Measurements from ENCODE around the gene RAB11FIP5.
"Not testable (repeated sequence)": the region's sequence is repeated elsewhere in the genome, so short reads cannot be mapped to it uniquely, and the experiment has no call there.

Gene RAB11FIP5

DNA sequence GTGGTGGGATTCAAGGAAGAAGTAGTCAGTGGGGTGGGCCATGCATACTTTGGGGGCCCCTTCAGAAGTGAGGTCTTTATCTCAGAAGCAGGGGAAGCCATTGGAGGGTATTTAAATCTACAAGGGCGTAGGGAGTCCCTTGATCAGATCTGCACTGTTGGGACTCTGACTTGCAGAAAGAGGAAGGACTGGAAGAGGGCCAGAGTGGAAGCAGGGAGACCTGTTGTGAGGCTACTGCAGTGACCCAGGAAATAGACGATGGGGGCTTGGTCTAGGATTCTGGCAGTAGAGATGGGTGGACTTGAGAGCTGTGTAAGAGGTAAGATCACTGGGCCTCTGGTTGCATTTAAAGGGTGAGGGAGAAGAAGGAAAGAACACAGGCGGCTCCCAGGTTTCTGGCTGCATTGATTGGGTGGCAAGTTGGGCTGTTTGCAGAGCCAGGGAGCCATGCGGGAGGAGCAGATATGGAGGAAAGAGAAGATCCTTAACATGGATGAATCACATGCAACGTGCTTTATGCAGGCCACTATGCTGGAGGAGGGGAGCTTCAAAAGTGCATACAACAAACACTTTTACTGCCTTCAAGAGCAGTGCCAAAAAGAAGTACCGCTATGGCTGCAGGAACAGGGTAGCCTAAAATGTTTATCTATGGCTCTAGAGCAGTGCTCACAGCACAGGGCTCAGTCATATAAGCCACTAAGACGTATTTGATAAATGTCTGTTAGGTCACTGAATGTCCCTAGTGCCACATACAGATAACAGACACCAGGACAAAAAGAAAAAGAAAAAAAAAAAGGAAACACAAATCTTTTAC, 43.5 kb downstream of the RAB11FIP5 start:
- ATAC-seq = no peak
- TF ChIP-seq SNAI2 (CRISPR knock-in tag; IDR thresholded peaks at IDR 0.05) (no peak), ZC3H10 (CRISPR knock-in tag; IDR thresholded peaks at IDR 0.05) (no peak), RARB (CRISPR knock-in tag; IDR thresholded peaks at IDR 0.05) (no peak), TCF4 (CRISPR knock-in tag; IDR thresholded peaks at IDR 0.05; ENCODE audit: borderline replicate concordance) (no peak), ZFP3 (CRISPR knock-in tag; IDR thresholded peaks at IDR 0.05) (no peak), ZNF70 (CRISPR knock-in tag; IDR thresholded peaks at IDR 0.05) (no peak)
- TF ChIP-seq, protein P1, sequence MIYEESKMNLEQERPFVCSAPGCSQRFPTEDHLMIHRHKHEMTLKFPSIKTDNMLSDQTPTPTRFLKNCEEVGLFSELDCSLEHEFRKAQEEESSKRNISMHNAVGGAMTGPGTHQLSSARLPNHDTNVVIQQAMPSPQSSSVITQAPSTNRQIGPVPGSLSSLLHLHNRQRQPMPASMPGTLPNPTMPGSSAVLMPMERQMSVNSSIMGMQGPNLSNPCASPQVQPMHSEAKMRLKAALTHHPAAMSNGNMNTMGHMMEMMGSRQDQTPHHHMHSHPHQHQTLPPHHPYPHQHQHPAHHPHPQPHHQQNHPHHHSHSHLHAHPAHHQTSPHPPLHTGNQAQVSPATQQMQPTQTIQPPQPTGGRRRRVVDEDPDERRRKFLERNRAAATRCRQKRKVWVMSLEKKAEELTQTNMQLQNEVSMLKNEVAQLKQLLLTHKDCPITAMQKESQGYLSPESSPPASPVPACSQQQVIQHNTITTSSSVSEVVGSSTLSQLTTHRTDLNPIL (CRISPR knock-in tag; IDR thresholded peaks at IDR 0.05; ENCODE audit: low read depth) = no peak
- TF ChIP-seq, protein P2, sequence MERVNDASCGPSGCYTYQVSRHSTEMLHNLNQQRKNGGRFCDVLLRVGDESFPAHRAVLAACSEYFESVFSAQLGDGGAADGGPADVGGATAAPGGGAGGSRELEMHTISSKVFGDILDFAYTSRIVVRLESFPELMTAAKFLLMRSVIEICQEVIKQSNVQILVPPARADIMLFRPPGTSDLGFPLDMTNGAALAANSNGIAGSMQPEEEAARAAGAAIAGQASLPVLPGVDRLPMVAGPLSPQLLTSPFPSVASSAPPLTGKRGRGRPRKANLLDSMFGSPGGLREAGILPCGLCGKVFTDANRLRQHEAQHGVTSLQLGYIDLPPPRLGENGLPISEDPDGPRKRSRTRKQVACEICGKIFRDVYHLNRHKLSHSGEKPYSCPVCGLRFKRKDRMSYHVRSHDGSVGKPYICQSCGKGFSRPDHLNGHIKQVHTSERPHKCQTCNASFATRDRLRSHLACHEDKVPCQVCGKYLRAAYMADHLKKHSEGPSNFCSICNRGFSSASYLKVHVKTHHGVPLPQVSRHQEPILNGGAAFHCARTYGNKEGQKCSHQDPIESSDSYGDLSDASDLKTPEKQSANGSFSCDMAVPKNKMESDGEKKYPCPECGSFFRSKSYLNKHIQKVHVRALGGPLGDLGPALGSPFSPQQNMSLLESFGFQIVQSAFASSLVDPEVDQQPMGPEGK (CRISPR knock-in tag; IDR thresholded peaks at IDR 0.05; ENCODE audit: borderline replicate concordance) = no peak

DNA sequence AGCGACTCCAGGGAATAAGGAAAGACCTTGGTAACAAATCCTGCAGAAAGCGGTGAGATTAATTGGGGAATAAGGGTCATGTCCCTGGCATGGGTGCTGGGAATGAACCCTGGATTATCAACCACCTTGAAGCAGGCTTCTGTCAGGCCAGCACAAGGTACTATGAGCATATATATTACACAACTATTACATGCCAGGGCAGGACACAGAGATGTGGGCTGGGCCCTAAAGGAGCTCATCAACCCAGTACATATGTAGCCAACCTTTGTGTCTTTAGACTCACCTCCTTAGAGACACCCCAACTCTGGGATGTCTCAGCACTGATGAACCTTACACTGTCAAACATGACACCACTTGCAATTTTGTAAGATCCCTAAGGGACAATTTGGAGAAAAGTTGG, 44.6 kb downstream of the RAB11FIP5 start:
- TF ChIP-seq ZNF8 (CRISPR knock-in tag; IDR thresholded peaks at IDR 0.05) = no peak
- no peak for TF ChIP-seq ZNF565 (CRISPR knock-in tag; conservative IDR thresholded peaks at IDR 0.05; ENCODE audit: low read depth)
- TF ChIP-seq BACH2 (CRISPR knock-in tag; IDR thresholded peaks at IDR 0.05; ENCODE audit: borderline replicate concordance) = no peak
- ATAC-seq = no peak

DNA sequence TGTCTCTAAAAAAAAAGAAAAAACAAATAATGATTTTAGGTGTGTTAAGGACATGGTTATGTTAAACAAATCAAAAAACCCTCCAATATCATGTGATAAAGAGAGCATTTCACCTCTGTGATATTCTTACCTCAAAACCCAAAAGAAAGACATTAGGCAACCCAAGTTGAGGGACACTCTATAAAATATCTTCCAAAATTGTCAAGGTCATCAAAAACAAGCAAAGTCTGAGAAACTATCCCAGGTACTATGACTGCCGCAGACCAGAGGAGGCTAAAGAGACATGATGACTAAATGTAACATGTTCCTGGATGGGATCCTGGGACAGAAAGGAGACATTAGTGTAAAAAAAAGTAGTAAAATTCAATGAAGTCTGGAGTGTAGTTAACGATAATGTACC, 45.7 kb downstream of the RAB11FIP5 start:
- ATAC-seq = no peak
- TF ChIP-seq, protein P2 (CRISPR knock-in tag; IDR thresholded peaks at IDR 0.05; ENCODE audit: borderline replicate concordance) = no peak
- no peak for TF ChIP-seq ESRRG (CRISPR knock-in tag; IDR thresholded peaks at IDR 0.05)
- no peak for TF ChIP-seq ISL1 (CRISPR knock-in tag; IDR thresholded peaks at IDR 0.05)
- TF ChIP-seq ZNF565 (CRISPR knock-in tag; conservative IDR thresholded peaks at IDR 0.05; ENCODE audit: low read depth) = no peak
- TF ChIP-seq, protein P1 (CRISPR knock-in tag; IDR thresholded peaks at IDR 0.05; ENCODE audit: low read depth) = no peak
- no peak for TF ChIP-seq CSDC2 (CRISPR knock-in tag; IDR thresholded peaks at IDR 0.05)
- TF ChIP-seq SNAI2 (CRISPR knock-in tag; IDR thresholded peaks at IDR 0.05) = no peak
- TF ChIP-seq ZC3H10 (CRISPR knock-in tag; IDR thresholded peaks at IDR 0.05) = no peak
- TF ChIP-seq ARNTL (CRISPR knock-in tag; IDR thresholded peaks at IDR 0.05; ENCODE audit: borderline replicate concordance, low read depth) = no peak
- TF ChIP-seq ZFP30 (CRISPR knock-in tag; IDR thresholded peaks at IDR 0.05) = no peak

DNA sequence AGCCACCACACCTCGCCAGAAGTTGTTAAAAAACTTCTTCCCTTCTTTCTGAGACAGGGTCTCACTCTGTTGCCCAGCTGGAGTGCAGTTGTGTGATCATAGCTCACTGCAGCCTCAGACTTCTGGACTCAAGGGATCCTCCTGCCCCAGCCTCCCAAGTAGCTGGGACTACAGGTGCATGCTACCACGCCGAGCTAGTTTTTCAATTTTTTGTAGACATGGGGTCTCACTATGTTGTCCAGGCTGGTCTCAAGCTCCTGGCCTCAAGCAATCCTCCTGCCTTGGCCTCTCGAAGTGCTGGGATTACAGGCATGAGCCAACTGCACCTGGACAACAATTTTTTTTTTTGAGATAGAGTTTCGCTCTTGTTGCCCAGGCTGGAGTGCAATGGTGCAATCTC, 47.7 kb downstream of the RAB11FIP5 start:
- ATAC-seq = not testable (repeated sequence)

DNA sequence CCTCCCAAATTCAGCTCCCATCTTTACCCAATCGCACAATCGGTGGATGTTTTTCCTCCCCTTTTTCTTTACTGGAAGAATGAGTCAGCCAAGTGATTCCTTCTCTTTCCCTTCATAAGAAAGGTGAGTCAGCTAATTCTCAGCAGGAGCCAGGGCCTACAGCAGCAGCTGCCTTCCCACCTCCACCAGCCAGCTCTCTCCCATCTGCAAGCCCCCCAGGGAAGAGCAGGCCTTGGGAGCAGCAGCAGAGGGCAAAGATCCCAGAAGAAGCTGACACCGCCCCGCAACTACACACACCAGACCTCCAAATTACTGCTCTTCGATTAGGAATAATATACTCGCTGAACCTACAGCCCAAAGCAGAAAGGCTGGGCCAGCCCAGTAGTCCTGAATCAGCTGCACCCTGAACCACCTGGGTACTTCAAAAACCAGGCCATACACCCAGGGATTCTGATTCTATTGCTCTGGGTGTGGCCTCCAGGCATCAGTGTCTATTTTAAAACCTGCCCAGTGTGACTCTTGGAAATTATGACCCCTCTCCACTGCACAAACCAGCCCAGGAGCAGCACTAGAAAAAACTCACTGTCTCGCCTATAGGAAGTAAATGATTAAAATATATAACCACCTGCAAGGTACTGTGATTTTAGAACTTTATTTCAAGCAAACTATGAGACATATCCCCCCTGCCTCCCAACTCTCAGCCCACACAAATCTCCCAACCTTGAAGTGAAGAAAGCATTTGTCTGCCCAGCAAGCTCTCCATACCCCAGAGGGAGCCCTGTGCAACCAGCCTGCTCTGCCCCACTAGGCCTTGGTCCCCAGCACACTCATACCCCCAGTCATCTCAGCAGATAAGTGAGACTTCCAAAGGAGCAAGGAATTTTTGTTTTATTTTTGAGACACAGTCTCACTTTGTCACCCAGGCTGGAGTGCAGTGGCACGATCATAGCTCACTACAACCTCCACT, 48.6 kb downstream of the RAB11FIP5 start:
- ATAC-seq = peak; percentile 94
- TF ChIP-seq, protein P2 (CRISPR knock-in tag; IDR thresholded peaks at IDR 0.05; ENCODE audit: borderline replicate concordance) = peak; percentile 87; the same call in 1 of the 2 replicates
- TF ChIP-seq ZNF70 (CRISPR knock-in tag; IDR thresholded peaks at IDR 0.05) = no peak
